HL-60/S4 (cell line): ENCODE results near the gene CALU.

Experiments used
- in situ Hi-C: fragments of 300-500 bp; cut with MboI; formaldehyde crosslinking; loops from 2 replicates; pipeline ENCODE4 v1.14.3; 2022; ENCODE audit warnings: low sequenced_read_pairs

Gene CALU

GRCh38 chr7:128739048-128739962, at the start of gene CALU:
Gene CALU, plus strand, starts transcription at chr7:128739359. Its CDS starts 9,225 bp downstream, at chr7:128748584.
- in situ Hi-C loops = no loop called here

DNA sequence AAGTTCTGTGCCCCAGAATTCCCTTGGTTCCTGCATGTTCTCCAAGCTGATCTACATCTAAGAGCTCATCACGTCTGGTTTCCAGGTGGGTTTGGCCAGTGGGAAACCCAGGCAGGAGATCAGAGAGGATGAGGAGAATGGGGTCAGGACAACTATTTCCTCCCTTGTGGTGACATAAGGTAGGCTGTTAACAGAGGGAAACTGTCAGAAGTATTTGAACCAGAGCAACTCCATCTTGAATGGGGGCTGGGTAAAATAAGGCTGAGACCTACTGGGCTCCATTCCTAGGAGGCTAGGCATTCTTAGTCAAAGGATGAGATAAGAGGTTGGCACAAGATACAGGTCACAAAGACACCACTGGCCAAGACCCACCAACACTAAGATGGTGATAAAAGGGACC, 47.9 kb upstream of the CALU start:
- in situ Hi-C loops = no loop called here

GRCh38 chr7:128692623-128693270, 46.4 kb upstream of the CALU start:
- in situ Hi-C loops = no loop called here

DNA sequence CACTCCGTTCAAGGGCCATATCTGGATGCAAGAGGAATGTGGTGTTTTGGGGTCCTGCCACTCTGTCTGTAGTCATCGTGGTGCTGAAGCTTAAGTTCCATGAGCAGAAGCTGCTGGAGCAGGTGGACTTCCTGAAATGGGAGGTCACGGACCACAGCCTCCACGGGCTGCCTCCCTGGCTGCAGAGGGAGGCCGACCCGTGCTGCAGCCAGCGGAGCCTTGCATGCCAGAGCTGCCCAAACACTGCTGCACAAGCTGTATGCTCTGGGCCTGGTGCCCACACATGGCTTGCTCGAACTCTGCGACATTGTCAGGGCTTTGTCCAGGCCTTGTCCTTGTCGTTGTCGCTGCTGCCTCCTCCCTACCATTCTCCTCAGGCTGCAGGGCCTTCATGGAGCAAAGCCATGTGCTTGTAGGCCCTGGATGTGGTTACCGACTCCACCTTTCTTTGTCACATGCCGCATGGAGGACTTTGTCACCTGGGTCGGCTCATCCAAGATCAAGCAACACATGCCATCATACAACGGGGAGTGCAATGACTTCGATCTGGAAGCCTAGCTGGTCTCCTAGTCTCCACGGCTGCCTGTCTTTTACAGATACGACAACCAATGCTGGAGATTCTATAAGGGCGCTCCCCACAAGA, 45.7 kb upstream of the CALU start:
- in situ Hi-C loops = no loop called here

GRCh38 chr7:128694738-128695137, 44.4 kb upstream of the CALU start:
- in situ Hi-C loops = no loop called here

DNA sequence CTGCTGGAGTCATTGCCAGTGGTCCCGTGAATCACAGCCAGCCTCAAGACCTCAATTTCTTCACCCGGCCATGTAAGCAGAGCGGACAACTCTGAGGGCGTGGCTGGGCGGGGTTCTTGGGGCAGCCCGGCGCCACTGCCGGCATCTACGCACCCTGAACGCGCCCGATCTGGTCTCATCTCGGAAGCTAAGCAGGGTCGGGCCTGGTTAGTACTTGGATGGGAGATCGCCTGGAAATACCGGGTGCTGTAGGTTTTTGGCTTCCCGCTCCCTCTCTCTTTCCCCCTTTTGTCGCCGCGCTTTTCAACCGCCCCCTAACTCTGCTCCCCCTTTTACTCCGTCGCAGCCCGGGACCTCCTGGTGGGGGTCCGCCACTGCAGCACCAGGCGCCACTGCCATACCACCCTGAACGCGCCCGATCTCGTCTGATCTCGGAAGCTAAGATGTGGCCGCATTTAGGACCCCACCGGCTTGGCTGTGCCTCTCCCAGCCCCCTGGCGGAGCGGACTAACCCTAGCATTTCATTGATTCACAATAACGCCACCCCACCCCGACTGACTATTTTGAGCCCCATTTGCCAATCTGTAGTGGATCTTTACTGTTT, 41.8 kb upstream of the CALU start:
- in situ Hi-C loops = no loop called here

- in situ Hi-C loops = no loop called here
Observed at GRCh38 chr7:128699196-128699712, 39.9 kb upstream of the CALU start.

DNA sequence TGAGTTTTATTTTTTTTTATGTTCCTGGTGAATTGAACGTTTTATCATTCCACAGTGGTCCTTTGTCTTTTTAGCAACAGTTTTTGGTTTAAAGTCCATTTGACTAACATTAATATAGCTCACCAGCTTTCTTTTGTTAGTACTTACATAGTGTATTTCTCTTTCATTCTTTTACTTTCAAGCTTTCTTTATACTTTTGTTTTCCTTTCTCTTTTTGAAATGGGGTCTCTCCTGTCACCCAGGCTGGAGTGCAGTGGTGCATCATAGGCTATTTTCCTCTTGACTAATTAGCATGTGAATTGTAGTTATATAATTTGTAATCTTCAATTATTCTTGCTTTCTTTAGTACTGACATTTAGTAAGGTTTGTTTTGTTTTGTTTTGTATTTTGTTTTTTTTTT, 39.3 kb upstream of the CALU start:
- in situ Hi-C loops = no loop called here

DNA sequence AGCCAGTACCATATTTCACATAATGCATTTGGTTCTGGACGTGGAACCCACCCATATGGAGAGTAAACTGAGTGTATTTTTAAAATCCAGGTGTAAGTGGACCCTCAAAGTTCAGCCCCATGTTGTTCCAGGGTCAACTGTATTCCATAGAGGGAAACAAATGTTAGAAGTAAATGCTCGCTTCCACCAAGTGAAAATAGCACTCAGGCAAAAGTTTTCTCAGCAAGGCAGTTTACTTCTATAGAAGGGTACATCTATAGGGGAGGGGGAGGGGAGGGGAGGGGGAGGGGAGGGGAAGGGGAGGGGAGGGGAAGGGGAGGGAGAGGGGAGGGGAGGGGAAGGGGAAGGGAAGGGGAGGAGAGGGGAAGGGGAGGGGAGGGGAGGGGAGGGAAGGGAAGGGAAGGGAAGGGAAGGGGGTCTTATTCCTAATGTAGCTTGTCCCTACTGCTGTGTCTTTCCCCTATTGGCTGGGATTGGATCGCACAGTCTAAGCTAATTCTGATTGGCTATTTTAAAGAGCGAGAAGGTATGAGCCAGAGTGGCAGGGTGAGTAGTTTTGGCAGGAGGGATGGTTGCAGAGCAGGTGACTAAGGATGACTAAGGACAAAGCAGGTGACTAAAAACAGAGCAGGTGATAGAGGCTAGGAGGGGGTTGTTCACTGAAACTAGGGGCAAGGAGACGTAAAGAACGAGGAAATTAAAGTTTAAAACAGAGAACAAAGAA, 37.9 kb upstream of the CALU start:
- in situ Hi-C loops = no loop called here

DNA sequence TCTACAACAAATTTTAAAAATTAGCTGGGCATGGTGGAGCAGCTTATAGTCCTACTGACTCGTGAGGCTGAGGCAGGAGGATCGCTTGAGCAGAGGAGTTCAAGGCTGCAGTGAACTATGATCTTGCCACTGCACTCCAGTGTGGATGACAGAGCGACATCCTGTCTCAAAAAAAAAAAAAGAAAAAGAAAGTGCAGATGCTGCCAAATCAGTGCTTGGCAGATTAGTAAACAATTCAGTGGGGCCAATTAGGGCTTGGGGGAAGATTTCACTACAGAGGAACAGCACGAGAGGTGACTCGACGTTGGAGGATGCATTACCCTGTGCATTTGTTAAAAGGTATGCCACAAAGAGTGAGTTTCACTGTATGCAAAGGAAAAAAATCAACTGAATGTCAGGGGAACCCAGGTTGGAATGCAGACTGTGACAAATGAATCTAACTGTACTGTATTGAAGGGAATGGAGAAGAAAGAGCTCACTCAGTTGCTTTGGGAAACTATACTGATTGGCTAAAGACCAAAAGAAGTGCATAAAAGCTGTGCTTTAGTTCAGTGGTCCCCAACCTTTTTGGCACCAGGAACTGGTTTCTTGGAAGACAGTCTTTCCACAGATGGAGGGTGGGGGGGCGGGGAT, 35.4 kb upstream of the CALU start:
- in situ Hi-C loops = no loop called here

- in situ Hi-C loops = no loop called here
Observed at GRCh38 chr7:128705891-128706333, 33.2 kb upstream of the CALU start.

- in situ Hi-C loops = no loop called here
Observed at GRCh38 chr7:128707752-128708151, 31.4 kb upstream of the CALU start.

GRCh38 chr7:128708235-128708634, 30.9 kb upstream of the CALU start:
- in situ Hi-C loops = no loop called here

DNA sequence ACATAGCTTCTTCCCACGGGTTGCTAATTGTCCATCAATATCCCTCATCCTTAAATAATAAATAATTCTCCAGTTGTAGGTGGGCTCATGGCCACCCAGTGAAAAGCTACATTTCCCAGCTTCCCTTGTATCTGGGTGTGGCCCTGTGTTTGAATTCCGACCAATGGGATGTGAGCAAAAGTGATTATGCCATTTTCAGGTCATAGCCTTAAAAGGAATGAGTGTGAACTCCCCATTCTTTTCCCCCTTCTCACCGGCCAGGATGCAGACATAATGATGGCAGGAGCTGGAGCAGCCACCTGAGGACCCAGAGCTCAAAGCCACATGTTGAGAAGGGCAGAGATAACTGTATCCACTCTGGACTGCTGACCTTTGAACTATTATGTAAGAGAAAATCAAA, 30.3 kb upstream of the CALU start:
- in situ Hi-C loops = no loop called here

GRCh38 chr7:128710481-128710880, 28.7 kb upstream of the CALU start:
- in situ Hi-C loops = no loop called here

DNA sequence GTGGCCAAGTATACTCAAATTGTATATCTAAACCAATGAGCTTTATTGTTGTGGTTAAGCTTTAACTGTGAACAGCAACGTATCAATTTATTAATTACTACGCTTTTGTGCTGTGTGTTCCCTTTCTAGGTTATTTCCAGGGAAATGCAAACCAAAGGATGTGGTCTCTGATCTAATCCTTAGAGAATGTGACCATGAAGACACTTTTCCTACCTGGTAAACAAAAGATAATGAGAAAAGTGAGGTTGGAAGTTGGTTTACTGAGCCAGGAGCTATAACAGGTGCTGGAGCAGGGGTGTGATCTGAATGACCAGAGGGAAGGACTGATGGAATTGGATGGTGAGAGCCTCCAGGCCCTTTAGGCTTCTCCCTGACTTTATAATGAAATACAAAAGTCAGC, 25.4 kb upstream of the CALU start:
- in situ Hi-C loops = no loop called here

DNA sequence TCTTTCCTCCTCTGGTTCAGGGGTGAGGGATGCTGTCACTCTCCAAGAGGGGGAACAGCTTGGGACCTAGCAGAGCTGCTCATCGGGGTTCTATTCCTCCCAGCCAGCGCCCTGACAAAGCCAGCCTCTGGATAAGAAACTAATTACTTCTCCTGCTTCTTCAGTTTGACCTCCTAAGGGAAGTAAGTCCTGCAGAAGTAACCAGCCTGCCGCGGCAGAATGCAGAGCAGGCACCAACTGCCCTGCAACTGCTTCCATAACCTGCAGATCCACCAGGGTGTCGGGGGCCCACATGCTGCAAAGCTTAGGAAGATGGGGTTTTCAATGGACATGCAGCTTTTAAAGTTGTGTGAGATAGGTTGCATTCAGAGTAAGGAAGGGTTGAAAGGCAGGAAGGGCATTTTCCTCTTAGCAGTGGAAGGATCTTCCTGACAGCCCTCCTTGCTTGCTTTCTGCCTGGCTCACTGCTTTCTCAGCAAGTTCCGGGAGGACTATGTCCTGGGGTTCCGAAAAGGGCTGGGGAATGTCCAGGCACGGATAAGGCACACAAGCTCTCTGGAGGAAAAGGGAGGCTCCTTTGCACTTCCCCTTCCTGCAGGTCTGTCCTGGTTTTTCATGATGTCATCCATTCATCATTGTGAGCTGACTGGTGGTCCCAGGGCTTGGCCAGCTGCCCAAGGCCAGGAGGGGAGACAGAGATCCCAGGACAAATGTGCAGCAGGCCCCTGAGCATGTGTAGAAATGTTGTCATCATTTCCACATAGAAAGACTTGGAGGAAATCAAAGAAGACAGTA, 24.3 kb upstream of the CALU start:
- in situ Hi-C loops = no loop called here

DNA sequence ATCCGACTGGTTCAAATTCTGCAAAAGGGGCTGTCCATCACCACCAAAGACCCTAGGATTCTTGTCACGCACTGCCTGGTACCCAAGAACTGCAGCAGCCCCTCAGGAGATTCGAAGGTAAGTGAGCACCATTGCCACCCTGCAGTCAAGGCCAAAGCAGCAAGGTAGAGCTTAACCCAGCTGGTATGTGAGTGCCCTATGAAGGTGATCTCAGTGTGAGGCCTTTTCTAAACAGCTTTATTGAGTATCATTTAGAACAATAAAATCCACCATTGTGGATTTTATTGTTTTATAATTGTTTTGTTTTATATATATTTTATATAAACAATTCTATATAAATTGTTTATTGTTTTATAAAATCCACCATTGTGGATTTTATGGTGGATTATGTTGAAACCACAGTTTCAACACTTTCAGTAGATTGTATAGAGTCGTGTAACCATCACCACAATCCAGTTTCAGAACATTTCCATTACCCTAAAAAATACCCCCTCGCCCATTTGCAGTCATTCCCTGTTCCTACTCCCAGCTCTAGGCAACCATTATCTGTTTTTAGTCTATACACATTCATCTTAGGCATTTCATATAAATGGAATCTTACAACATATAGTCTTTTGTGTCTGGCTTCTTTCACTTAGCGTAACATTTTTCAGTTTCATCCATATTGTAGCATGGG, 20.1 kb upstream of the CALU start:
- in situ Hi-C loops = no loop called here

DNA sequence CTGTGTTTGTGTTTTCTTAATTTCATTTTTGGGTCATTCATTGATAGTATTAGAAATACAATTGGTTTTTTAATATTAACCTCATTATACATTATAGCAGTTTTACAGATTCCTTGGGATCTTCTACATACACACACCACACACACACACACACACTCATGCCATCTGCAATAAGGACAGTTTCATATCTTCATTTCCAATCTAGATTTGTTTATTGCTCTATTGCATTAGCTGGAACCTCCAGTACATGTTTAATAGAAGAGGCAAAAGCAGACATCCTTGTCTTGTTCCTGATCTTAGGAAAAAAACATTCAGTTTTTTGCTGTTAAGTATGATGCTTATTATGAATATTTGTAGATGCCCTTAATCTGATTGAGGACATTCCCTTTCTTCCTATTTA, 17.8 kb upstream of the CALU start:
- in situ Hi-C loops = no loop called here
